Endodermal cell (in vitro differentiated cells): ENCODE measurements around the gene PTX4. TPM values are rescaled to one million over a fixed set of nuclear protein-coding genes. Genes with fewer than 3 reads are reported as not detected.

Experiments
- DNase-seq: peaks from one replicate; pipeline ENCODE4 v3.0.0-alpha.2; 2017
- H3K27ac ChIP-seq: 2 replicates; pipeline ENCODE4 v1.5.1; 2013; ENCODE audit warnings: mild to moderate bottlenecking, low read depth, low read length, moderate library complexity
- H3K27me3 ChIP-seq: 2 replicates; pipeline ENCODE4 v1.6.1; 2013; ENCODE audit warnings: mild to moderate bottlenecking, low read length, moderate library complexity; ENCODE audit not compliant: insufficient read depth, control insufficient read depth, poor library complexity, severe bottlenecking
- H3K36me3 ChIP-seq: 2 replicates; pipeline ENCODE4 v1.7.0; 2013; ENCODE audit warnings: mild to moderate bottlenecking, low read length, moderate library complexity; ENCODE audit not compliant: control insufficient read depth, insufficient read depth
- H3K4me1 ChIP-seq: one replicate; pipeline ENCODE4 v1.7.0; 2013; ENCODE audit warnings: low read length; ENCODE audit not compliant: control insufficient read depth, insufficient read depth
- H3K4me3 ChIP-seq: 2 replicates; pipeline ENCODE4 v1.5.1; 2013; ENCODE audit warnings: mild to moderate bottlenecking, low read length, moderate library complexity
- H3K9ac ChIP-seq: 2 replicates; pipeline ENCODE4 v1.6.1; 2013; ENCODE audit warnings: mild to moderate bottlenecking, low read length, moderate library complexity; ENCODE audit not compliant: poor library complexity, severe bottlenecking; ENCODE audit errors: extremely low read depth
- H3K9me3 ChIP-seq: 2 replicates; pipeline ENCODE4 v1.6.1; 2013; ENCODE audit warnings: mild to moderate bottlenecking, low read length, moderate library complexity; ENCODE audit not compliant: control insufficient read depth
- H3K27ac Mint-ChIP-seq: 2 replicates; pipeline ENCODE4 v1.8.0; 2020; ENCODE audit warnings: mixed read lengths
- H3K27me3 Mint-ChIP-seq: 2 replicates; pipeline ENCODE4 v1.8.0; 2021; ENCODE audit warnings: mild to moderate bottlenecking, mixed read lengths; ENCODE audit not compliant: insufficient read depth
- H3K36me3 Mint-ChIP-seq: 2 replicates; pipeline ENCODE4 v1.8.0; 2020; ENCODE audit warnings: low read depth, mixed read lengths
- H3K4me1 Mint-ChIP-seq: 2 replicates; pipeline ENCODE4 v1.8.0; 2020; ENCODE audit warnings: mixed read lengths
- H3K4me3 Mint-ChIP-seq: 2 replicates; pipeline ENCODE4 v1.8.0; 2020; ENCODE audit warnings: mild to moderate bottlenecking, moderate library complexity, mixed read lengths
- H3K9me3 Mint-ChIP-seq: 2 replicates; pipeline ENCODE4 v1.8.0; 2020; ENCODE audit warnings: mild to moderate bottlenecking, mixed read lengths
- CTCF ChIP-seq: fragments of 200-600 bp; sonication (generic); conservative IDR thresholded peaks from 2 replicates; pipeline ENCODE4 v1.5.0; 2021; ENCODE audit warnings: antibody characterized with exemption, mild to moderate bottlenecking
- whole genome bisulfite sequencing, 2 experiments: methylation state at CpG; one replicate each; pipeline versions ENCODE4 v1.1.5 to v1.1.7; 2013; ENCODE audit warnings: missing lambda C conversion rate in 2 of 2, mixed read lengths in 1 of 2; ENCODE audit not compliant: insufficient coverage in 1 of 2, insufficient read length in 1 of 2; 5-methylcytosine and 5-hydroxymethylcytosine counted together
- total RNA-seq, 2 donors: library from RNA; stranded (reverse); fragmentation: NEBNext Ultra II Directional in 1 of 2; extraction: Animal tissue kit (Norgen Biotek cat#: 25700) in 1 of 2; gene quantifications; 2 replicates in 1 of 2; 3 replicates in 1 of 2; pipeline ENCODE4 v1.2.1, GENCODE V29; 2021

The PTX4 gene
- total RNA-seq, 2 donors from 2014 or later: not detected

GRCh38 chr16:1492082-1492922 lies 3.6 kb upstream of the PTX4 start:
- Mint-ChIP-seq H3K27me3 (peaks cover 5% of the 10 kb centered on the region), H3K9me3 (no peaks in the 10 kb centered on the region), H3K36me3 (peaks cover 11% of the 10 kb centered on the region), H3K27ac (peak overlapping the region; percentile 98), H3K4me3 (peak overlapping the region; percentile 77), H3K4me1 (peaks cover 1% of the 10 kb centered on the region)
- H3K27me3 ChIP-seq: no peaks in the 10 kb centered on the region
- no peak for DNase-seq
- H3K4me1 ChIP-seq: peaks cover 9% of the 10 kb centered on the region
- peak overlapping the region; percentile 66 for H3K9ac ChIP-seq
- no peak for TF ChIP-seq CTCF
- peaks cover 18% of the 10 kb centered on the region for H3K36me3 ChIP-seq
- H3K27ac ChIP-seq: no peak overlapping the region
- H3K9me3 ChIP-seq: no peaks in the 10 kb centered on the region
- H3K4me3 ChIP-seq: peak overlapping the region; percentile 80
- 88 to 93% methylated on average over 20 to 23 of the region's 23 CpGs for WGBS, 2 experiments

- Mint-ChIP-seq H3K4me1 (peaks cover 1% of the 10 kb centered on the region), H3K27me3 (peaks cover 8% of the 10 kb centered on the region), H3K9me3 (no peaks in the 10 kb centered on the region), H3K27ac (no peak overlapping the region), H3K36me3 (peaks cover 7% of the 10 kb centered on the region), H3K4me3 (no peak overlapping the region)
- no peak for TF ChIP-seq CTCF
- peaks cover 13% of the 10 kb centered on the region for H3K36me3 ChIP-seq
- H3K27me3 ChIP-seq: no peaks in the 10 kb centered on the region
- no peak for DNase-seq
- WGBS, 2 experiments: 91 to 92% methylated on average over 5 to 12 of the region's 12 CpGs
- H3K27ac ChIP-seq: no peak overlapping the region
- H3K4me3 ChIP-seq: no peak overlapping the region
- H3K9ac ChIP-seq: no peak overlapping the region
- no peaks in the 10 kb centered on the region for H3K9me3 ChIP-seq
- peaks cover 9% of the 10 kb centered on the region for H3K4me1 ChIP-seq
Observed at GRCh38 chr16:1491327-1491726, 2.6 kb upstream of the PTX4 start.

DNA sequence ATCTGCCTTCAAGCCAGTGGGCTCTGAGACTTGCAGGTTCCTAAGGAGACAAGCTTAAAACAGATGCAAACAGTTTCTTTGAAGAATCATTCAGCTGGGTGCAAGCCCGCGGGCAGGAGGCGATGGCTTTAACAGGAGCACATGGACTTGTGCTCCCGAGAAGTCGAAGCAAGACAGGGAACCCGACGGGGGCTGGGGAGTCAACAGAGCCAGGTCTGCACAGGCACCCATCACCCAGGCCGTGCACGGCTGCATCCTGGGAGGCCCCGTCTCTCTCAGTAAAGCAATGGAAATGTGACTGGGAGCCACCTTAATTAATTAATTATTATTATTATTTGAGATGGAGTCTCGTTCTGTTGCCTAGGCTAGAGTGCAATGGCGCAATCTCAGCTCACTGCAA lies 333 bp upstream of the PTX4 start:
- TF ChIP-seq CTCF: no peak

More for the DNA sequence above, 333 bp upstream of the PTX4 start:
- peaks cover 13% of the 10 kb centered on the region for H3K27me3 Mint-ChIP-seq
- no peaks in the 10 kb centered on the region for H3K36me3 ChIP-seq
- H3K4me3 ChIP-seq: no peak overlapping the region
- H3K36me3 Mint-ChIP-seq: no peaks in the 10 kb centered on the region
- DNase-seq: no peak
- H3K27ac ChIP-seq: no peak overlapping the region
- no peaks in the 10 kb centered on the region for H3K9me3 Mint-ChIP-seq
- H3K4me3 Mint-ChIP-seq: no peak overlapping the region
- no peaks in the 10 kb centered on the region for H3K9me3 ChIP-seq
- H3K27me3 ChIP-seq: peaks cover under 1% of the 10 kb centered on the region
- WGBS, 2 experiments: 90 to 93% methylated on average over 7 to 11 of the region's 12 CpGs
- H3K9ac ChIP-seq: no peak overlapping the region
- peaks cover 5% of the 10 kb centered on the region for H3K4me1 ChIP-seq
- H3K27ac Mint-ChIP-seq: no peak overlapping the region
- H3K4me1 Mint-ChIP-seq: peaks cover 1% of the 10 kb centered on the region
